GM18520 (cell line): Measurements from ENCODE around the gene DISC1.
"Not testable (repeated sequence)": the region's sequence is repeated elsewhere in the genome, so short reads cannot be mapped to it uniquely, and the experiment has no call there.

Experiments
- ATAC-seq: cut with Tn5 transposase; IDR thresholded peaks from one replicate; pipeline ENCODE4 v1.9.1; 2021; ENCODE audit not compliant: unreplicated experiment

Gene DISC1

DNA sequence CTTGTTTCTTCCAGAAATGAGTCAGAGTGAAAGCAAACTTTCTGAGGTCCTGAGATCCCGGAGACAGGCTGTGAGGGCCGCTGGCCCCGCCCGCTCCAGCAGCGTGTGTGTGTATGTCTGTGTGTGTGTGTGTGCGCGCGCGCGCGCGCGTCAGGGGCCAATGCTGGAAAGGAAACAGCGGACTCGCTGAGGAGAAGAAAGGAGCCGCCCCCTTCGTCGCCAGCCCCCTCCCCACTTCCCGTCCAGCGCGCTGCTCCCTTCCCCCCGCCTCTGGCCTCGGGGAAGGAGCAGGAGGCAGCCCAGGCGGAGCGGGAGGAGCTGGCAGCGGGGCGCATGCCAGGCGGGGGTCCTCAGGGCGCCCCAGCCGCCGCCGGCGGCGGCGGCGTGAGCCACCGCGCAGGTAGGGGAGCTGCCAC, at the start of gene DISC1:
DISC1 (plus strand) TSS at position 256 of the 416 bp plus-strand sequence; CDS start at position 334, 78 bp downstream.
- no peak for ATAC-seq

DNA sequence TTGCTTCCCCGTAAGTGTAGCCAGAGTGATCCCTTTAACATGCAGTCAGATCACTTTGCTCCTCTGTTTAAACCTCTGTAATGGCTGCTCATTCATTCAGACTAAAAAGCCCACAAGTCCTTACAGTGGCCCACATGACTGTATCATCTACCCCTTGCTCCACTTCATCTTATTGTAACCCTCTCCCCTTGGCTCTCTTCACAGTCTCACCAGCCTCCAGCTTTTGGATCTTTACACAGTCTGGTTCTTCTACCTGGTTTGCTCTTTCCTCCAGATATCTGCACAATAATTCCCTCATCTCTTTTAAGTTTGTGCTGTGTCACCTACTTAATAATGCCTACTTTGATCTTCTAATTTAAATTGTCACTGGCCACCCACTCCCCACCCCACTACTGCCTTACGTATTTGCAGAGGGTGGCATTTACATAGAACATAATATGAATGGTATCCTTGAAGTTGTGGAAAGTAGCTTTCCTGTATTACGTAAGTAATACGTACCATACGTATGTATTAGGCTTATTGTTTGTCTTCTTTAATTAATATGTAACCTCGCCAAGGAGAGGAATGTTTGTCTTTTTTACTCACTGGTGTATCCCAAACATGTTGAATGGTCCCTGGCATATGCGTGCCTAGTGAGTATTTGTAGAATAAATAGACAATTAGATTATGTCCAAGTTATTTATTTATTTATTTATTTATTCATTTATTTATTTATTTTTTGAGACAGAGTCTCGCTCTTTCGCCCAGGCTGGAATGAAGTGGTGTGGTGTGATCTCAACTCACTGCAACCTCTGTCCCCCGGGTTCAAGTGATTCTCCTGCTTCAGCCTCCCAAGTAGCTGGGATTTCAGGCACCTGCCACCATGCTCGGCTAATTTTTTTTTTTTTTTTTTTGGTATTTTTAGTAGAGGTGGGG, 49.5 kb upstream of the DISC1 start:
- no peak for ATAC-seq

DNA sequence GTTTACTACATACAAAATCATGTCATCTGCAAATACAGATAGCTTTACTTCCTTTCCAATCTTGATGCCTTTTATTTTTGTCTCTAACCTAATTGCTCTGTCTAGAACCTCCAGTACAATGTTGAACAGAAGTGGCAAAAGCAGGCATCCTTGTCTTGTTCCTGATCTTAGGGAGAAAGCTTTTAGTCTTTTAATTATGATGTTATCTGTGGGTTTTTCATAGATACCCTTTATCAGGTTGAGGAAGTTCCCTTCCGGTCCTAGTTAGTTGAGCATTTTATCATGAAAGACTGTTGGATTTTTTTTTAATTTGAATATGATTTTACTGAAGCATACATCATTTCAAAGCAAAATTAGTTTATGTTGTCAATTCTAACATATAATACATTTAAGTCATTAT, 45.7 kb upstream of the DISC1 start:
- ATAC-seq = no peak

DNA sequence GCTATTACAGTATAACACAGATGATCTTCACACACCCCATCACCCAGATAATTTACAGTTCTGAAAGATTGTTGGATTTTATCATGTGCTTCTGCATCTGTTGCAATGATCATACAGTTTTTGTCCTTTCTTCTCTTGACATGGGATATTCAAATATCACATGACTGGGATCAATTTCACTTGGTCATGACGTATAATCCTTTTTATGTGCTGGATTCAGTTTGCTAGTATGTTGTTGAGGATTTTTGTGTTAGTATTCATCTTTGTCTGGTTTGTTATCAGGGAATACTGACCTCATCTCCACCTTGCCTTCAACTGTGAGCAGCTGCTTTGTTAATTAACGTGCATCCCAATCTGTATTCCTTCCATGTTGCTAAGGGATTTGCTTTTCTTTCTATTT, 44.7 kb upstream of the DISC1 start:
- ATAC-seq = no peak

DNA sequence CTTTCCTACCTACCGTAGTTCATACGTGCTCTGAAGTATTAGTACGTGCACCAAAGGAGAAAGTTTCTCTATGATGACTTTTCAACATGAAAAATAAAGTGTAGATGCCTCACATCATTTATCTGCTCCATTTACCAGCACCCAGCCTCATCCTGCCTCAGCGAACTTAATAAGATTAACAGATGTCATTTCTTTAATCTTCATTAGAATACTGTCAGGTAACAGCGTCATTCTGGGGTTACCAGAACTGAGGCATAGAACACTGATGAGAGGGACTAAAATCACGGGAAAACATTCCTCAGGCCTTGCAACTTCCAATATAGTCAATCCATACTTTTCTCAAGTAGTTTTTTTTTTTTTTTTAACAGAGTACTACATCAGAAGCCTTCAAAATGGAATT, 43.2 kb upstream of the DISC1 start:
- no peak for ATAC-seq

DNA sequence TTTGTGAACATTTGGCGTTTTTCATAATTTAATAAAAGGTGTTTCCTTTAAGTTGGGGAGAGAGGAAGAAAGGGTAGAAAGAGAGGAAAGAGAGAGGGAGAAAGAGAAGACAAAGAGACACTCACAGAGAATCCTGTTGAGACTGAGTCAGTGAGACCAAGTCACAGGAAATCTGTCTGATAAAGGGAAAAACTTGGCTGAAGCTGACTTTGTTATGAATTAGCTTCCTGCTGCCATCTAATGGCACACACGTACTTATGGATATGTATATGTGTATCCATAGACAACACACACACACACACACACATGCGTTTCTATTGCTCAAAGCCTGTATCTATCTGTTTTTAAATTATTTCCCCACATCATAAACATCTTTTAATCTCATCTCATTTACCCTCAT, 42.5 kb upstream of the DISC1 start:
- no peak for ATAC-seq

DNA sequence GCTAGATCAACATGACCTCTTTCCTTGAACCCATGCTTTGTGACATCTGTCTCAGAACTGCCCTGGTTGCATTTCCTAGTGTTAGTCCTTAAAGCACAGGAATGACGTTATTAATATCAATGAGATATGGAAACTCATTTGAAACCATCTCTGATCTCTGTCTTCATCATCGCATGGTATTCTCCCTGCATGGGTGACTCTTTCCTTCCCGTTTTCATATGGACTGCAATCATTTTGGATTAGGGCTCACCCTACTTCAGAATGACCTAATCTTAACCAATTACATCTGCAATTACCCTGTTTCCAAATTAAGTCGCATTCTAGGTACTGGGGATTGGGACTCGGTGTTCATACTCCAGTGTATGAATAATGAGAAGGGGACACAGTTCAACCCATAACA, 41.7 kb upstream of the DISC1 start:
- no peak for ATAC-seq

DNA sequence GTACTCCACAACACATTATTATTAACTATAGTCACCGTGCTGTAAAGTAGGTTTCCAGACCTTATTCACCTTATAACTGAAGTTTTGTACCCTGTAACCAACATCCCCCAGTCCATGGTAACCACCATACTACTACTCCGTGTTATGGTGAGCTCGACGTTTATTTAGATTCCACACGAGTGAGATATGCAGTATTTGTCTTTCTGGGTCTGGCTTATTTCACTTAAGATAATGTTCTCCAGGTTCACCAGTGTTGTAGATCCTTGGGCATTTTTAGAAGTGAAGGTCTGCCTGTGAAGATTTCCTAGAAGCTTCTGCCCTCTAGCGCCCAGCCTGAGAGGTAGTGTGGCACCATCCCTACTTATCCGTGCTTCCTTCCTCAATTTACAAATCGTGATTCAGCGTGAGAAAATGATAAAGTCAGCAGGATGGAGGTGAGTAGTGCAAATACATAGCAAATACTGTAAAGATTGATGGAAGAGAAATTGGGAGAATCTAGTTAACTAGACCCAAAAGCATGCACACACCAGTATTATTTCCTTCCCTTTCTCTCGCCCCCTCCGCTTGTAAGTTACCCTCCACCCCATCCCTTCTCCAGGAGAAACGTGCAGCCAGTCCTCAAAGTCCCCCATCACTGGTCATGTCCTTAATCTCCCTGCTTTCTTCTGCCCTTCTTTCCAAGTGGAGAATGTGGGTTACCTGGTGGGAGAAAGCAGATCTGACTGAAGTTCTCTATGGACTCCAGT, 36.0 kb upstream of the DISC1 start:
- no peak for ATAC-seq

DNA sequence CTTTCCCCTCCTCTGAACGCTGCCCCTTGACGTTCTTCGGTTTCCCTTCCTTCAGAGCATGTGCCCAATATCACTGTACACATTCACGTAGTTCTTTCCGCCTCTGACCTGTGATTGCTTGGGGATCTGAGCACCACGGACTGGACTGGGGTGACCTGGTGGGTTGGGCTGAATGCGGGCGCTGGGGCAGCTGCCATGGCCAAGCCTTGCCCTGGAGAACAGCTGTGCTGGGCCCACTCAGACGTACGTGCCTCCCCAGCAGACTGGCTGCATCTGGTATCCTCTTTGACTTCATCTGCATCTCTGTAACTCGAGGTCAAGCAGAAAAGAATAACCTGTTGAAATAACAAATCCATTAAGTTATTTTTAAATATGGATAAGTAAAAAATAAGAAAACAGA, 35.1 kb upstream of the DISC1 start:
- no peak for ATAC-seq

DNA sequence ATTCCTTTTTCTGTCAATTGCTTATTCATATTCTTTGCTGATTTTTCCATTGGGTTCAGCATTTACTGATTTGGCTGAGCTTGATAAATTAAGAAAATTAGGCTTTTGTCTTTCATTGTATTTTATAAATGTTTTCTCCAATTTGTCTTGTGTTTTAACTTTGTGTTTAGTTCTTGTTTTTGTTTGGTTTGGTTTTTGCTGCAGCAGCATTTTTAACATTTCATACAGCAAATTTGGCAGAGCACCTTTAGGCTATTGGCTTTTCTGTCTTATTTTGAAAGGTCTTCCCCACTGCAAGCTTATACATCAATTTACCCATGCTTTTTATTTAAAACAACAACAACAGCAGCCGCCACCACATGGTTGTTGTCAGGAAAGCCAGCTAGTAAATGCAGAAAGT, 33.8 kb upstream of the DISC1 start:
- no peak for ATAC-seq

DNA sequence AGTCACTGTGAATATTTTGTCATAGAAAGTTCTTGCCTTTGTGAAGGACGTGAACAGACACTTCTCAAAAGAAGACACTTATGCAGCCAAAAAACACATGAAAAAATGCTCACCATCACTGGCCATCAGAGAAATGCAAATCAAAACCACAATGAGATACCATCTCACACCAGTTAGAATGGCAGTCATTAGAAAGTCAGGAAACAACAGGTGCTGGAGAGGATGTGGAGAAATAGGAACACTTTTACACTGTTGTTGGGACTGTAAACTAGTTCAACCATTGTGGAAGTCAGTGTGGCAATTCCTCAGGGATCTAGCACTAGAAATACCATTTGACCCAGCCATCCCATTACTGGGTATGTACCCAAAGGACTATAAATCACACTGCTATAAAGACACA, 33.3 kb upstream of the DISC1 start:
- ATAC-seq = not testable (repeated sequence)

DNA sequence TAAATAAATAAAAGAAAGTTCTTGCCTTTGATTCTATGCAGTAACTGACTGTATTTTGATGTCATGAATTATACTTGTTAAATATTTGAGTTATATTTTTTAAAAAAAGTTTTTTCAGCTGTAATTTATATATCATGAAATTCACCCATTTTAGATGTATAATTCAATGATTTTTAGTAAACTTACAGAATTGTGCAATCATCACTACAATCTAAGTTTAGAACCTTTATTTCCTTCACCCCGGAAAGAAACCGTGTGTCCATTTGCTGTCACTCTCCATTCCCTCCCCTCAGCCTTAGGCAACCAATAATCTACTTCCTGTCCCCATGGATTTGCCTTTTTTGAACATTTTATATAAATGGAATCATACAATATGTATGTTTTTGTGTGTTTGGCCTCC, 32.5 kb upstream of the DISC1 start:
- ATAC-seq = no peak

DNA sequence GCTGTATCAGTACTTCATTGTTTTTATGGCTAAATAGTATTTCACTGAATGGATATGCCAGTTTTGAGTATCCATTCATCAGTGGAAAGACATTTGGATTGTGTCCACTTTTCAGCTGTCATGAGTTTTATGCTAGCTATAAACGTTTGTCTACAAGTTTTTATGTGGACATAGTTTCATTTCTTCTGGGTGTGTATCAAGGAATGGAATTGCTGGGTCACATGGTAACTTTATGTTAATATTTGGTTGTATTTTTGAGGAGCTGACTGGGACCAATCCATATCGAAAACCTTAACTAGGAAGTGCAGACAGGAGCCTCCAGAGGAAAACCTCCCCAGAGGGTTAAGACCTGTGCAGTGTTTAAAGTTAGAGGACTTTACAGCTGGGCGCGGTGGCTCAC, 31.8 kb upstream of the DISC1 start:
- no peak for ATAC-seq

DNA sequence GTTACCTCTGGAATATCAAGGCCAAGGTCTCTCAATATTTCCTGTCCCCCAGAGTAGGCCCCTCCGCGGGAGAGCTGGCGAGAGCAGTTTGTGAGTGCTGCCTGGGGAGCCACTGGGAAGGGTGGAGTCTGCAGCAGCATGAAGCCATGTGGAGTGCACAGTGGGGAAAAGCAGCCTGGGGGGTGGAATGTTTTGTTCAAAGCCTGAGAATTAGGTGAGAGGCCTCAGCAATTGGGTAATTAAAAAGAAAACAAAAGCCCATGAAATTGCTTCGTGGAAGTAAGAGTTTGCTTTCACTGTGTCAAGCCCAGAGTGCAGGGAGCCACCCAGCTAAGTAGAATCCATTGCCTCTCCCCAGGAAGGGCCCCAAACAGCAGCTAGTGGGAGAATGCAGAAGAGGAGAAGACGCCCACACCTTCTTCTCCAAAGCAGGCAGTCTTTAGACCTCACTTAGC, 30.2 kb upstream of the DISC1 start:
- ATAC-seq = no peak

DNA sequence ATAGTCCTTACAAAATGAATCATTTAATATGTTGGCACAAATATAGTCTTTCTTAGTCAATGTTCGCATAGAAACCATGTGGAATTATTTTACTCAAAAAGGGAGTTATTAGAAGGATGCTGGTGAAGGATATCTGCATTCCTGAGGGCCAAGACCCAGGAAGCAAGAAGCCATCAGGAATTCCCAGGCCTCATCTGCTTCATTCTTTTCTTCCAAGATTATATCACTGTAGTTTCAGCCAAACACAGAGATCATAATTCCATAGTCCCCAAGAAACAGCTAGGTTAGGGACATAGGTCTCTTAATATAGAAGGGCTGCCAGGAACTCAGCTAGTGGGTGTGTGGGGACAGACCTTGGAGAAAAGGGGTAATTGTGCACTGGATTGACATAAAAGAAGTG, 28.6 kb upstream of the DISC1 start:
- ATAC-seq = no peak

DNA sequence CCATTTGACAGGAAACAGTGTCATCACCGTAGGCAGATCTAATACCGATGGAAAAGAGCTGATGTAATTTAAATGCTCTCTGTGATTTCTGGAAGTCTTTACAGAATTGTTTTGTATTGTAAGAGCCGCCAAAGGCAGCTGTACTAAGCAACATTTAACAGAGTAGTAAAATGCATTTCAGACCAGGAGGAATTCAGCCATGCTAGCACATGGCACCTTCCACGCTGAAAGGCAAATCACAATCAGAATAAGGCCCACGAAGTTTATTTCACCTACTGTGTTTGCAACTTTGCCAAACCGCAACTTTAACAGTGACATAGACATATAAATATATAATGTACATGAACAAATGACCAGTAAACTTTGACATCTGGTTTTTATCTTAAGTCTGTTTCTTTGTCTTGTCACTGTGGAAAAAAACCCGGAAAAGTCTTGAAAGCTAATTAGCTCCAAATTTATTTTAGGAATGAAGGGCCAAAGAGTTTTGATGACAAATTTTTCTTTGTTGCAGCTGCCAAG, 26.1 kb upstream of the DISC1 start:
- ATAC-seq = no peak

DNA sequence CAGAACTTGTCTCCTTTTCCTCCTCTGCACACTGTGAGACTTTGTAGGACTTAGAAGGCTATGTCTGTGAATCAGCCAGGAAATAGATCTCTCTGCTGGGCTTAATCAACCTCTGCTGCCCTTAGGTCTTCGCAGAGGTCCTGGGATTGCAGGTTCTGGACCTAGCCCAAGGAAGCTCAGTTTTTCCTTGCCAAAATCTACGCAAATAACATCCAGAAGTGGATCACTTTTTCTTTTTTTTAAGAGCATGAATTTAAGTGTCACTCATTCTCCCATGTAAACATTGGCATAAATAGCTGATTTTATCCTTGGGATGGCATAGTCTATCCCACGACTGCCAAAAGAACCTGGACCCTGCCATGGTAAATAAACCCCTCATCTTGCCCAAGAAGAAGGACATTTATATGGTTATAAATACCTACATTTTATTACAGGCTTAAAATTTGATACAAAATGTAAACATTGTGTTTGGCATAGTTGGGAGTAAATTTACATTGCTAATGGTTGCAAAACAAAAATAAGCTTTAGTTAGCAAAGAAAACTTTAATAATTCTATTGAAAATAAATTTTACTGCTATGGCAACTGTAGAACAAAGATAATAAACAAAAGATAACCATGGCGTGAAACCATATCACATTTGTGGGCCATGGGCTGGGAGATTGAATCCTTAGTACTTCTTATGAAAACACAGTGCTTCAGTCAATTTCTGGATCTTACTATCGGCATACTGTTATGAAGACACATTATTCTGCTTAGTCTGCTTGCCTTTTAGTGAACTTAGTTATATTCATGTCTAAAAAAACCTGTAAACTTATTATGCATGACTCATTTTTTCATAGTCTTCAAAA, 24.5 kb upstream of the DISC1 start:
- no peak for ATAC-seq

DNA sequence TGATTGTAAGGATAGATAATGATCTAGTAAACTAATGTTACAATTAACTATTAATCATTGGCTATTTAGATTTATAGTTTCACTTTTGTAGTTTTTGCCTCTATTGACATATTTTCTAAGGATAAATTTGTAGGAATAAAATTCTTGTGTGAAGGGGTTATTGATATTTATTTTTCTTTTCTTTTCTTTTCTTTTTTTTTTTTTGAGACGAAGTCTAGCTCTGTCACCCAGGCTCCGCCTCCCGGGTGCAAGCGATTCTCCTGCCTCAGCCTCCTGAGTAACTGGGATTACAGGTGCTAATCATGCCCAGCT, 24.0 kb upstream of the DISC1 start:
- ATAC-seq = no peak

DNA sequence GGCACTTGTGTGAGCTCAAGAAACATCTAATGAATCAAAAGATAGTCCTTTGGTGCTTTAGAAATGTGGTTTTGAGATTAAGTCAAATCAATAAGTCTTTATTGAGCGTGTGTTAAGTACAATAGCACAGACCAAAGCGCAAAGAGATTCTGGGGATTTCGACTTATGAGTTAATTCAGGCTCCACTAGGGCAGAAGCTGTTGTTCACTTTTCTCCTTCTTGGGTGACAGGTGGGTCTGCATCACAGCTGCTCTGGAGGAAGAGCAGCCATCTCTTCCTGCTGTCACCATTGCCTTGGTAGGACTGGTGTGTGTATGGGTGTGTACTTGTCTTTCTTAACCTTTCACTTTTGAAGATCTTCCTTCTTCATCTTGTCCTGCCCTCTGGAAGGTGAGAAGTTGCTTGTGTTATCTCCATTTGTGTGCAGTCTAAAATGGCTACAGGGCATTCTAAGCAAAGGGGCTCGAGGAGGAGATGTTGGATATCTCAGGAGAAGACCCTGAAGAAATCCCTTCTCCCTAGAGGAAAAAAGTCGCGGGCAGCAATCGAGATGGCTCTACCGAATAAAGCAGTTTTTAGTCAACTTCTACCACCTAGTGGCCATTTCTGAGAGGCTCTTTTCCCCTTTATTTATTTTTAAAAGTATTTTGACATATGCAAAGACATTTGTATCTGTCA, 22.9 kb upstream of the DISC1 start:
- no peak for ATAC-seq

DNA sequence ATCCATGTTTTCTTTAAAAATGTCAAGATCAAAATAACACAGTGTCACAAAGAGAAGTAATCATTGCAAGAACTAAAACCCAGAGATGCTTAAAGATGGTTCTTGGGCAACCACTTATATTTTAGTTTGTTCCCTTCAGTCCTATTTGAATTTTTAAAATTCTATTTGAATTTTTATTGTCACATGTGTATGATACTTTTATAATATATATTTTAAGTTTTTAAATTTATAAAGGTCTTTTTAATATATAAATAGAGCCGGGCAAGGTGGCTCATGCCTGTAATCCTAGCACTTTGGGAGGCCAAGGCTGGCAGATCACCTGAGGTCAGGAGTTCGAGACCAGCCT, 22.3 kb upstream of the DISC1 start:
- ATAC-seq = no peak
